GM19372 (cell line): ENCODE measurements around the gene LEPR.
"Not testable (repeated sequence)": the region's sequence is repeated elsewhere in the genome, so short reads cannot be mapped to it uniquely, and the experiment has no call there.

Experiments
- ATAC-seq: cut with Tn5 transposase; IDR thresholded peaks from one replicate; pipeline ENCODE4 v1.9.1; 2021; ENCODE audit warnings: mild to moderate bottlenecking, low read depth, moderate library complexity; ENCODE audit not compliant: unreplicated experiment

LEPR gene

GRCh38 chr1:65420590-65421350 lies at the start of gene LEPR, which contains the start of gene LEPROT:
Gene LEPR, plus strand, starts transcription at chr1:65420668. Its CDS starts 144,898 bp downstream, at chr1:65565566.
Gene LEPROT, plus strand, starts transcription at chr1:65420668. Its CDS starts 57 bp downstream, at chr1:65420725.
- peak; percentile 49 for ATAC-seq

- ATAC-seq, result no peak
Measured at GRCh38 chr1:65371544-65371943, 48.9 kb upstream of the LEPR start.

GRCh38 chr1:65372557-65372956 lies 47.9 kb upstream of the LEPR start:
- no peak for ATAC-seq

GRCh38 chr1:65377496-65378246 lies 42.8 kb upstream of the LEPR start:
- ATAC-seq, result no peak

GRCh38 chr1:65378247-65378946 lies 42.1 kb upstream of the LEPR start:
- ATAC-seq, result no peak

- not testable (repeated sequence) for ATAC-seq
Measured at GRCh38 chr1:65384426-65384825, 36.0 kb upstream of the LEPR start.

- no peak for ATAC-seq
Measured at GRCh38 chr1:65386439-65386838, 34.0 kb upstream of the LEPR start.

- ATAC-seq, result no peak
Measured at GRCh38 chr1:65387821-65388220, 32.6 kb upstream of the LEPR start.

- no peak for ATAC-seq
Measured at GRCh38 chr1:65388908-65389695, 31.4 kb upstream of the LEPR start.

- no peak for ATAC-seq
Measured at GRCh38 chr1:65392497-65392896, 28.0 kb upstream of the LEPR start.

- peak; percentile 61 for ATAC-seq
Measured at GRCh38 chr1:65393347-65393746, 27.1 kb upstream of the LEPR start.

GRCh38 chr1:65393928-65394327 lies 26.5 kb upstream of the LEPR start:
- ATAC-seq, result no peak

- no peak for ATAC-seq
Measured at GRCh38 chr1:65395887-65396612, 24.4 kb upstream of the LEPR start.

GRCh38 chr1:65398083-65398482 lies 22.4 kb upstream of the LEPR start:
- ATAC-seq, result no peak

- no peak for ATAC-seq
Measured at GRCh38 chr1:65399003-65399402, 21.5 kb upstream of the LEPR start.

GRCh38 chr1:65401612-65402011 lies 18.9 kb upstream of the LEPR start:
- ATAC-seq, result no peak

GRCh38 chr1:65404941-65405340 lies 15.5 kb upstream of the LEPR start:
- ATAC-seq, result no peak

GRCh38 chr1:65407877-65408276 lies 12.6 kb upstream of the LEPR start:
- ATAC-seq, result no peak

- ATAC-seq, result no peak
Measured at GRCh38 chr1:65409314-65409713, 11.2 kb upstream of the LEPR start.
